GM18499 (cell line): ENCODE data around the gene EXO1.
"Not testable (repeated sequence)": the region's sequence is repeated elsewhere in the genome, so short reads cannot be mapped to it uniquely, and the experiment has no call there.

Source experiments
- ATAC-seq: cut with Tn5 transposase; IDR thresholded peaks from one replicate; pipeline ENCODE4 v1.9.1; 2021; ENCODE audit warnings: moderate number of reproducible peaks; ENCODE audit not compliant: insufficient read depth, unreplicated experiment

Gene EXO1

GRCh38 chr1:241834733-241835377, 13.1 kb upstream of the EXO1 start:
- no peak for ATAC-seq

GRCh38 chr1:241836941-241837340, 11.1 kb upstream of the EXO1 start:
- no peak for ATAC-seq

GRCh38 chr1:241837416-241837815, 10.6 kb upstream of the EXO1 start:
- no peak for ATAC-seq

- no peak for ATAC-seq
Measured at GRCh38 chr1:241837901-241838300, 10.1 kb upstream of the EXO1 start.

GRCh38 chr1:241838897-241839296, 9.1 kb upstream of the EXO1 start:
- no peak for ATAC-seq

GRCh38 chr1:241839369-241839979, 8.5 kb upstream of the EXO1 start:
- no peak for ATAC-seq

- ATAC-seq: no peak
Measured at GRCh38 chr1:241840164-241840563, 7.8 kb upstream of the EXO1 start.

- ATAC-seq: no peak
Measured at GRCh38 chr1:241841691-241842090, 6.3 kb upstream of the EXO1 start.

- no peak for ATAC-seq
Measured at GRCh38 chr1:241842565-241842964, 5.4 kb upstream of the EXO1 start.

- no peak for ATAC-seq
Measured at GRCh38 chr1:241844593-241844992, 3.4 kb upstream of the EXO1 start.

GRCh38 chr1:241846375-241846774, 1.6 kb upstream of the EXO1 start:
- no peak for ATAC-seq

- no peak for ATAC-seq
Measured at GRCh38 chr1:241846862-241847539, 1.0 kb upstream of the EXO1 start.

GRCh38 chr1:241847540-241847795, 536 bp upstream of the EXO1 start:
- ATAC-seq: no peak

GRCh38 chr1:241848686-241849344, 811 bp downstream of the EXO1 start:
- ATAC-seq: no peak

- no peak for ATAC-seq
Measured at GRCh38 chr1:241849345-241849695, 1.3 kb downstream of the EXO1 start.

- not testable (repeated sequence) for ATAC-seq
Measured at GRCh38 chr1:241855545-241856140, 7.6 kb downstream of the EXO1 start.

GRCh38 chr1:241857131-241857530, 9.1 kb downstream of the EXO1 start:
- ATAC-seq: peak; percentile 72

- ATAC-seq: no peak
Measured at GRCh38 chr1:241860922-241861321, 12.9 kb downstream of the EXO1 start.

GRCh38 chr1:241869022-241869421, 21.0 kb downstream of the EXO1 start:
- no peak for ATAC-seq

GRCh38 chr1:241870336-241870735, 22.3 kb downstream of the EXO1 start:
- ATAC-seq: no peak

GRCh38 chr1:241870746-241871430, 22.9 kb downstream of the EXO1 start:
- no peak for ATAC-seq
